Stimulated activated CD4-positive, alpha-beta T cell treated with anti-CD3 and anti-CD28 coated beads, Interleukin-12 subunit alpha, Interleukin-12 subunit beta, amount 100 ng/mL, for 4 hours (primary cell): ENCODE results near the gene IRX1.

Experiments
- DNase-seq: peaks from one replicate; pipeline ENCODE4 v3.0.0-alpha.2; 2020

Gene IRX1

GRCh38 chr5:3595006-3595961 lies at the start of gene IRX1:
IRX1 (plus strand) TSS chr5:3595832; CDS start chr5:3596106, 274 bp downstream.
- DNase-seq = no peak

- no peak for DNase-seq
Measured at GRCh38 chr5:3546028-3546427, 49.6 kb upstream of the IRX1 start.

DNA sequence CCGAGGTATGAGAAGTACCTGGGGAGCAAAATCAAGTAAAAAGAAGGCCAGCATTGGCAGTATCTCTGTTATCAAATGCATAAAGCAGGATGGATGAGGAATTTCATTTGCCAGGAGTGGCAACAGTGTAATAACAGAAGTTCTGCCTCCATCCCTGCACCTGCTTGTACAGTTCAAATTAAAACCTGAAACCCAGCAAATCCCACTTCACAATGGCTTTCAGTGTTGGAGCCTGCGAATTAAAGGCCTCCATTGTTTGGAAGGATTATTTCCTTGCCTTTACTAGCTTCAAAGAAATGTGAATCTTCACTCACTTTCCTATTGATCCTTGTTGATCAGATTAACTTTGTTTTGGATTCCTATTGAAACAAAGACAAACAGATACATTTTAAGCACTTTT lies 31.5 kb upstream of the IRX1 start:
- no peak for DNase-seq

DNA sequence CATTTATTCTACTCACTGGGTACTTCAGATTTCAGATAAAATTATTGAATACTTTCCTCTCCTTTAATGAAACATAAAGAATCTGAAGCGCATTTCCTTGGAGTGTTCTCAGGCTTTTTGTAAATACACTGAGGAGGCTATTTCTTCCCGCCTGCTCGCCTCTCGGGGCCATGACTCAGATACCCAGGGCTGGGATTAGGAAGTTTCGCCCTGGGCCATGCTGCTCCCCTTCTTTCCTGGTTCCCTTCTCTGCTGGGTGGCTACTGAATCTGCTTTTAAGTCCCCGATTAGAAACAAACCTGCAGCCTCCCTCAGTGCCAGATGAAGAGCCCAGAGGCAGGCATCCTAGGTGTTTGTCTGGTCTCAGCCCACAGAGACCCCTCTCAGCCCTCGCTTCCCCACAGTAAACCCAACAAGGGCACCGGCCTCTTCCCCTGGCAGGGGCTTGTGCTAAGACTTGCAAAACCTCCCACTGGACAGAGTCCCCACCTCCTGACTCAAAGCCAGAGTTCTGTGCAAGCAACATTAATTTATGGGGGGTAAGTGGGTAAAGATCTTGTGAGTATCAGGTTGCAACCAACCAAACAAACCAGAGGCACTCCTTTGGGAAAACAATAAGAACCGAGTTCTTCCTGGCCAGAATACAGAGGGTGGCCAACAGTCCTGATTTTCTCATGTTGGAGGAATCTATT lies 30.7 kb upstream of the IRX1 start:
- DNase-seq = no peak

GRCh38 chr5:3584724-3585531 lies 10.7 kb upstream of the IRX1 start:
- no peak for DNase-seq

DNA sequence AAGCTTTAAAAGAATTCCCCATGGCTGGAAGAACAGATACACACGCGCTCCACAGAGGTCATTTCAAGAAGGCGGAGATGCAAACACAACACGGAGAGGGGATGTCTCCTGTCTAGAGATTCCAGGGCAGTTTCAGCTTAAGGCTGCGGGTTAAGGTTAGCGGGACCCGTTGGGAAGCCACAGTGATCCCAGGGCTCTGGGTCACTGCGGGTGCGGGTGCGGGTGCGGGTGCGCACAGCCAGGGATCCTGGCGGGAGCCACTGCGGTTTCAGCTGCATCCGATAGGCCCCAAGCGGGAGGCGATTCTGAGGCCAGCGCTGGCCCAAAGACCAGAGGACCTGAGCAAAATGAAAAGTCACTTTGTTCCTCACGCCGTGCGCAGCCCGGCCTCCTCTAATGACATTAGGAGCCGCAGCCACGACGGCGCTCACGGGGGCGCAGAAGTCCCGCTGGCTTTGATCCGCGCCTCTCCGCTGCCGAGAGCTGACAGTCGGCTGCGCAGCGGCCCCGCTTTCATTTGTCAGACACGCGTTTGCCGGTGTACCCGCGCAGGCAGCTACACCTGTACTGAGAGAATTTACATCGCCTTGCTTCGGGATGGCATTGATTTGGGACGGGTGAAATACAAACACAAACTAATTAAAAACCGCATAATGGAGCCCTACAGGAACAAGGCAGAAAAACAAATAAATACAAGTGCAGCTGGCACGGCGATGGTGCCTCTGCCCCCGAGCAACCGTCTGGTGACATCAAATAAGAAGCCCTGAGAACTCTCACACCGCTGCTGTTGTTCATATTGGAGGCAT lies 5.3 kb upstream of the IRX1 start:
- no peak for DNase-seq

GRCh38 chr5:3590967-3591900 lies 4.4 kb upstream of the IRX1 start:
- DNase-seq = no peak

- DNase-seq = no peak
Measured at GRCh38 chr5:3592298-3592697, 3.3 kb upstream of the IRX1 start.

DNA sequence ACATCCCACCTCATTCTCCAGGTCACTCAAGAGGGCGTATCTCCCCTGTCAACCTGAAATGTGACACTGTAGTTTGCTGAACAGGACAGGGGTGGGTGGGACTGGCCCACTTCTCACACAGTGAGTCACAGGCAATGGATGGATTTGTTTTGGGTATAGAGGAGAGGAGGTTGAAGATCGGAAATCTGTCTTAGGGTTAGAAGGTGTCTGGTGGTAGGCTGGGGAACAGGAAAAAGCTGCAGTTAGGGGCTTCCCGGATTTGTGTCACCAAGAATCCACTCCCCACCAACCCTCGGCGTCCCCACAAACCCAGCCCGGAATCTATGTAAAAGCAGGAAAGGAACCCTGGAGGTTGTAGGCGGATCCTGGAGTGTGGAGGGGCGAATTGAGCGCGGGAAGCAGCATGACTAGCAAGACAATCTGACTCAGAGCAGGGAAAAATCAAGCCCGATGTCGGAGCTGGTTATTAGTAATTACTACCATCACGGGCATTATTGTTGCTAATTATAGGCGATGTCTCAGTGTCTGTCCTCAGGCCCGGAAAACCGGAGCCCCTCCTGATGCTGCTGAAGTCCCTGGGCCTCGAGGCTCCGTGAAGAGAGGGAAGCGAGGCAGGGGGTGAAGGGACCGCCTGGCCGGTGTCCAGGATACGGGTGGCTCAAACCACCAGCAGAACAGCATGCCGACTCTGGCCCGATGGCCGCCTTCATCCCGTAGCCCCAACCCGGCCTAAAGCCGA lies 1.7 kb upstream of the IRX1 start:
- DNase-seq = no peak

DNA sequence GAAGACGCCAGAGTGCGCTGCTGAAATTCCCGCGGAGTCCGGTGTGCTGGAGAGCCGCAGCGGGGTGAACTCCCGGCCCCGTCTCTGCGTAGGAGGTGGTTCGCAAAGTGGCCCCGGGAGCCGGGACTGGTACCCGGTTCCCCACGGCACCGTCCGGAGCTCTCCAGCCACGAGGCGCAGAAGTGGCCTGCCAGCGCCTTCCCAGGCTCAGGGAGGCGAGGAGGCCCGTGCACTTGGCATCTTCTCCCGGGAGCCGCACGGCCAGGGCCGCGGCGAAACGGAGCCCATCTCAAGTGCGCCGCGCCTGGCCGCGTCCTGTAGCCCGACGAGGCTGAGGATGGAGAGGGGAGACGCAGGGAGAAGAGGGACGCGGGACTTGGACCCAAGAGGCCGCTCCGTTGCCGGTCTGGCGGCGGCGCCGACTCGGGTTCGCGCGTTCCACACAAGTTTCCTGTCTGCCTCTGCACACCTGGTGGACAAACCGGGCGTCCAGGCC lies 1.1 kb upstream of the IRX1 start:
- DNase-seq = no peak

- DNase-seq = no peak
Measured at GRCh38 chr5:3596261-3596825, 711 bp downstream of the IRX1 start.

DNA sequence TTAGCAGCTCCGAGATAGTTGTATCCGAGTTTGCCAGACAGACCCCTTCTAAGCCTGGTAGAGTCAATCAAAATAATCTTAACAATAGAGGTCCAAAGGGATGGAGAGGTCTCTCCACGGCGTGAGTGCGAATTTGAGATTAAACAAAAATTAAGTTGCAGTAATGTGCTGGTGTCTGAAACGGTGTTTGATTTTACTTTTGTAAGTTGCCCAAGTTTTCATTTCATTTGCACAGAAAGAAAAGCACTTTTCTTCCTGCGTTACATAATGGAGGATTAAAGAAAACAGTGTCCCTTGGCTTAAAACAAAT lies 1.2 kb downstream of the IRX1 start:
- DNase-seq = no peak

GRCh38 chr5:3597167-3598007 lies 1.8 kb downstream of the IRX1 start:
- DNase-seq = no peak

DNA sequence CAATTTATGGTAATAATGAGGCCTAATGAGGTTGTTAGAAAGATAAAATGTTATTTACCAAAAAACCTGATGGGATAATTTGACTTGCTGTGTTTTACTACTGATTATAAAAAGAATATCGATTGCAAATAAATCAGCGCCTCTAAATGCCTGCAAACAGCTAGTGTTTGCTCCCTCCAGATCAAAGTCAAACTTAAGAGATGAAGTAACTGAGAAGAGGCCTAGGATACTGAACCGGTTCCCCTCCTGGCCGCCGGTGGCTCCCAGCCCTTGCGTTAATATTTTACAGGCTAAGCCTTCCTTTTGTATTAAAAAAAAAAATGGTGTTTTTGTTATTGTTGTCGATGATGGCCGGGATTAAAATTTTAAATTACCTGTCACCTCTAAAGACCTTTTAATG lies 2.6 kb downstream of the IRX1 start:
- DNase-seq = no peak

DNA sequence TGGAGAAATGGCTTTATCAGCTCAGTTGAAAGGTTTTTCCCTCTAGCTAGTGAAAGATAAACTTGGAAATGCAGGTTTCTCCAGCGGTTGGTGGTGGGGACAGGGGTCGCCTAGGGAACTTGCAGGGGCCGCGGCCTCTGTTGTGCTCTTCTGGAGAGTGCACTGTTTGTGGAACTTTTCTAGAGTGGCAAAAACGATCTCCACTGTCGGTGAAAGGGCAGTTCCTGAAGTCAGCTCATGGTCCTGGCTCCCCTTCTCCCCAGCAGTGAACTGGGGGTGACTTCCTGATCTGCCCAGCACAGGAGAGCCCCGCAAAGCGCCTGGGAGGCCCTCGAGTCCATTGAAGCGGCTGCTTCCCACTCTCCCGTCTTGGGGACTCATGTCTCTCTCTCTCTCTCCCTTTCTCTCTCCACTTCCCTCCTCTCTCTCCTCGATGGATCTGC lies 3.2 kb downstream of the IRX1 start:
- no peak for DNase-seq

DNA sequence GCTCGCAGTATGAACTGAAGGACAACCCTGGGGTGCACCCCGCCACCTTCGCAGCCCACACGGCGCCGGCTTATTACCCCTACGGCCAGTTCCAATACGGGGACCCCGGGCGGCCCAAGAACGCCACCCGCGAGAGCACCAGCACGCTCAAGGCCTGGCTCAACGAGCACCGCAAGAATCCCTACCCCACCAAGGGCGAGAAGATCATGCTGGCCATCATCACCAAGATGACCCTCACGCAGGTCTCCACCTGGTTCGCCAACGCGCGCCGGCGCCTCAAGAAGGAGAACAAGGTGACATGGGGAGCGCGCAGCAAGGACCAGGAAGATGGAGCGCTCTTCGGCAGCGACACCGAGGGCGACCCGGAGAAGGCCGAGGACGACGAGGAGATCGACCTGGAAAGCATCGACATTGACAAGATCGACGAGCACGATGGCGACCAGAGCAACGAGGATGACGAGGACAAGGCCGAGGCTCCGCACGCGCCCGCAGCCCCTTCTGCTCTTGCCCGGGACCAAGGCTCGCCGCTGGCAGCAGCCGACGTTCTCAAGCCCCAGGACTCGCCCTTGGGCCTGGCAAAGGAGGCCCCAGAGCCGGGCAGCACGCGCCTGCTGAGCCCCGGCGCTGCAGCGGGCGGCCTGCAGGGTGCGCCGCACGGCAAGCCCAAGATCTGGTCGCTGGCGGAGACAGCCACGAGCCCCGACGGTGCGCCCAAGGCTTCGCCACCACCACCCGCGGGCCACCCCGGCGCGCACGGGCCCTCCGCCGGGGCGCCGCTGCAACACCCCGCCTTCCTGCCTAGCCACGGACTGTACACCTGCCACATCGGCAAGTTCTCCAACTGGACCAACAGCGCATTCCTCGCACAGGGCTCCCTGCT lies 3.8 kb downstream of the IRX1 start:
- DNase-seq = no peak

DNA sequence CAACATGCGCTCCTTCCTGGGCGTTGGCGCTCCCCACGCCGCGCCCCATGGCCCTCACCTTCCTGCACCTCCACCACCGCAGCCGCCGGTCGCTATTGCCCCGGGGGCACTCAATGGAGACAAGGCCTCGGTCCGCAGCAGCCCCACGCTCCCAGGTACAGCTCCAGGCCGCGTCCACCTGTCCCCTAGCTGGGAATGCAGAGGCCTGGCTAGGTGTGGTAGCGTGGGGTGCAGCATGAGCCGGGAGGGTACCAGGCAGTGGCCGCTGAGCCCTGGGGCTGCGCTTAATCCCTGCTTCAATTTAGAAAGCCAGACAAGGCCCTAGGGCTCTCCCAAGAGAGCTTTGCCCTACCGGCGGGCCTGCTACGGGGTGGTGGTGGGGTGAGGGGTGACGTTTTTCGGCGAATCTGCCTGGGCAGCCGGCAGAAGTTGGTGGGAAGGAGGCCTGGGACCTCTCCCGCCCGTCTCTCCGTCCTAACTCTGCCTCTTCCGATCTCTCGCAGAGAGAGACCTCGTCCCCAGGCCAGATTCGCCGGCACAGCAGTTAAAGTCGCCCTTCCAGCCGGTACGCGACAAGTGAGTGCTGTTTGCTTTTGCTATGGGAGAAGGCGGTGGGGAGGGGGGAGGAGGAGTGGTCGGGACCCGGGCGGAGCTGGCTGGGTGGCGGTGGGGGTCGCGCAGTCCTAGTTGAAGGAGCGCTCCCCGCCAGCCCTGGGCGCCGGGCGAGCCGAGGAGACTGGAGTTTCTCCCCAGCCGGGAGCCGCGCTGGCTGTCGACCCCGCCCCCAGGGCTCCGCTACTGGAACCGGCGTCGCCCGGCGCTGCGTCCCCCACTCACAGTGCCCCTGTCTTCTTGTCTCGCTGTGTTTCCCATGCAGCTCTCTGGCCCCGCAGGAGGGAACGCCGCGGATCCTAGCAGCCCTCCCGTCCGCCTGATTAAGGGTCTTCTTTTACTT lies 4.8 kb downstream of the IRX1 start:
- DNase-seq = no peak
